Stimulated activated CD4-positive, alpha-beta T cell treated with anti-CD3 and anti-CD28 coated beads, TNF-alpha, amount 100 ng/mL, for 1 hour (primary cell): ENCODE data around the gene EHF.
"Not testable (repeated sequence)": the region's sequence is repeated elsewhere in the genome, so short reads cannot be mapped to it uniquely, and the experiment has no call there.

Experiments
- DNase-seq, 3 donors: peaks; one replicate each; pipeline ENCODE4 v3.0.0-alpha.2; 2020; ENCODE audit warnings: low read depth in 3 of 3, low spot score in 1 of 3

The EHF gene

DNA sequence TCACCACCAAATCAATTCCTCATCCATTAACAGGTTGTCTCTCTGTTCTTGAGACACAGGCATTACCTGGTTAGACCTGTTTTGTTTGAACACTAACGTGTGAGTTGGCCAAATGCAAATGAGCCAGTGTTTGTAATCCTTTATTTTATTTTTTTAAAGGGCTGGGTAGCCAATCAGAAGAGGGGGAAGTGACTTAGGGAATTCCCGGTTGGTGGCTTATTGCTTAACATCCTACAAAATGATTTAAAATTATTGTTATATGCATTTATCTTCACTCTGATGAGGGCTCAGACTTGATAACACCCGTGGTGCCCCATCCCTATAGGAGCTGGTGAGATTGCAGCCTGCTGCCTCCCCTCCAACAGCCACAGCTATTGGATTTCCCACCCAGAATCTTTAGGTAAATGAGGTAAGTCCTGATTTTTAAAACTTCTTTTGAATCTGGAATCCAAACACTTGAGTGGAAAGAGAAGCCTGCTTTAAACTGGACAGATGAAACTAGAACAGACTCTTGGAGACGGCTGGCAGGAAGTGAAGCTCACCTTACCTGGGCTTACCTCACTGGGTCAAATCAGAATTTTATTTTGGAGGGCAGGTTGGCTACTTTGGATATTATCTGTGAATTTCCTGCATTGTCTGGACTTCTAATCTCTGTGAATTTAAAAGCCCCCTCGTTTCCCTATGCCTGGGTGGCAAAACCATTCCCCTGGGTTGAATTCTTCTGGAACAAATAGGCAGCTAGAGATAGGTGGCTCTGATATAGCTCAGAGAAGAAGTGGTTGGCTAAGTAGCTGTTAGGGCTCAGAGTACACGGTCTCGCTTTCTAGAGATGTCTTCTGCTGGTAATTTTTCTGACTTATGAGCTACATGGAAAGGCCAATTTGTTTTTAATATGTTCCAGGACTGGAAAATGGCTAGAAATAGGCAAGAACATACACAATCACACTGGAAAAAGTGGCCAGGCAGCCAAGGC lies at the start of gene EHF:
Gene EHF, plus strand, starts transcription at position 274 of the 973 bp plus-strand sequence. CDS start 21,538 bp downstream, outside the sequence.
- DNase-seq, result no peak

DNA sequence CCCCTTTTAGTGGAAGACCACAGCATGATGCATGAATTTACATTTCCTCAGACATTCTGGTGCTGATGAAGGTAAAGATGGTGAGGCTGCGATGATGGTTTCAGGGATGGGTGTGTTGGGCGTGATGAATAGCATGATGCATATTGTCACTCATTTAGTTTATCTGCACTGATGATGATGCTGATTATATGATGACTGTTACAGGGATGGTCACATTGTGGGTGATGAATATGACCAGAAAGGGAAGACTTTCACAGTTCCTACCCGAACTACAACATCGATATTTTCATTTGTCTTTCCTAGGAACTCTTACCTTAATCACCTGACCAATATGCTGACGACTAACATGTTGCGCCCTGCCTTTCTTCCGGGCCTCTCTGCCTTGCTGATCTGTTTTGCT lies 47.4 kb upstream of the EHF start:
- no peak for DNase-seq

DNA sequence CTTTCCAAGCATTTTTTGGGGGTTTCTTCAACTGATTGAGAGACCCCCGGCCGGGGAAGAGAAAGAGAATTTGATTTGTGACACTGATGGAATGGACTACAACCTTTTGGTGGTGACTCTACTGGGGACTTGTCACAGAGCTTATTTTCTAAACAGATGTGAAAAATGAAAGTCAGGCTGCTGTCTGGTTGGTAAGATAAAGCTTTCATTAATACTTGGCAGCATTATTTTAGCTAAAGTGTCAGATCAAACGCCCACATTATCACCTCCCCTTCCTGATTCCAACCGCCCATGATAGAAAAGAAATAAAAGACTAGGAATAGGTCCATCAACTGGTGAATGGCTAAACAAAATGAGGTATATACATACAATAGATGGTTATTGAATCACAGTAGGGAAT lies 45.6 kb upstream of the EHF start:
- no peak for DNase-seq

DNA sequence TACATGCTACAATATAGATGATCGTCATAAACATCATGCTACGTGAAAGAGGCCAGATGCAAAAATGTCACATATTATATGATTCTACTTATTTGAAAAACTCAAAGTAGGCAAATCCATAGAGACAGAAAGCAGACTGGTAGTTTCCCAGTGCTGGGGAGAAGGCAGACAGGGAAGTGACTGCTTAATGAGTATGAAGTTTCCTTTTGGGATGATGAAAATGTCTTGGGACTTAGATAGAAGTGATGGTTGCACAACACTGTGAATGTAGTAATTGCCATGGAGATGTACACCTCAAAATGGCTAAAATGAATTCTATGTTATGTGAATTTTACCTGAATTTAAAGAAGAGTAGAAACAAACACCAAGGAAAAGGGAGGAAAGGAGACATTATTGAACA lies 45.2 kb upstream of the EHF start:
- no peak for DNase-seq

DNA sequence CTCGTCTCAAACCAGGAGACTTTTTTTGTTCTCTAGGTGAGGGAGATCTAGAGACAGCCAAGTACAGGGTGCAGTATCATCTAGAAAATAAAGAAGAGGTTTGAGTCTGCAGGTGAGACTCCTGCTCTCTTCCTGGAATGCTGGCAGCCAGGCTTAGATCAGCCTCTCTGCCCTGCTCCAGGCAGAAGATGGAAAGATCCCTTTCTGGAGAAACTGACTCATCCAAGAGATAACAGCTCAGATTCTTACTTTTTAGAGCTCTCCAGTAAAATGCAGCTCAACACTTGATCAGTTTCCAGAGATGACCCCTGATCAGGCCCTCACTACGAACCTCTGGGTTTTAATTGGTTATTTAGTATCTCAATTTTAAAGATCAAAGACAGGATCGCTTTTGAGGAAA lies 44.6 kb upstream of the EHF start:
- no peak for DNase-seq

DNA sequence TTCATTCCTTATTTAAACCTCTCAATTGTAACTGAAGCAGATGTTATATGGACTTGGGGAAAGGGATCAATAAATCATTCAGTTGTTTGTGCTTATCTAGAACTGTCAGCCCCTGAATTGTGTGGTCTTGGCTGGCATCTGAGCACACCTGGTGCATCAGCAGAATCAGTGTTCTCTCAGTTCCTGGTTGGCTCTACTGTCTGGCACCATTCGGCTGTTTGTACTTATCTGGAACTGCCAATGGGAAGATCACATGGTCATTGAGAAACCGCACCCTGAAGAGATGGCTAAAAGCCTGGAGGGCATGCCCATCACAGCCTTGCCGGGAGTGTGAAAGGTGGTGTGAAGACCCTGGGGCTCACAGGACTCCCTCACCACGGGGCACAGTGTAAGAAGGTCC lies 37.1 kb upstream of the EHF start:
- DNase-seq, result no peak

DNA sequence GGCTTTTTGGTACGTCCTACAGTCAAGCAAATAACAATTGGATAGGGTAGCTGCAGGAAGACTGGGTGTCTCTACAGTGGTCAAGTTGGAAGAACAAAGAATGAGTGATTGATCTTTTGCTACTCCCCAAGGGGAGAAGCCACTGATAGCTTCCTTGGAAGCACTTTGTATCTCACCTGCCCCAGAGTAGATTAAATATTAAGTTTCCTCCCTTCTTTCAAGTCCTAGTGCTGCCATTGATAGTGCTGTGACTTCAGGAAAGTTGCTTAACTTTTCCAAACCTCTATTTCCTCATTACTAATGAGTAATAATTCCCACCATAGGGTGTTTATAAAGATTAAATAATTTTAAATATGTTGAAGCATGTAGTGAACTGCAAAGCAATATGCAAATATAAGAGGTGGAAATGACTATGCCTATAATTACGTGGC lies 35.6 kb upstream of the EHF start:
- DNase-seq, result no peak

DNA sequence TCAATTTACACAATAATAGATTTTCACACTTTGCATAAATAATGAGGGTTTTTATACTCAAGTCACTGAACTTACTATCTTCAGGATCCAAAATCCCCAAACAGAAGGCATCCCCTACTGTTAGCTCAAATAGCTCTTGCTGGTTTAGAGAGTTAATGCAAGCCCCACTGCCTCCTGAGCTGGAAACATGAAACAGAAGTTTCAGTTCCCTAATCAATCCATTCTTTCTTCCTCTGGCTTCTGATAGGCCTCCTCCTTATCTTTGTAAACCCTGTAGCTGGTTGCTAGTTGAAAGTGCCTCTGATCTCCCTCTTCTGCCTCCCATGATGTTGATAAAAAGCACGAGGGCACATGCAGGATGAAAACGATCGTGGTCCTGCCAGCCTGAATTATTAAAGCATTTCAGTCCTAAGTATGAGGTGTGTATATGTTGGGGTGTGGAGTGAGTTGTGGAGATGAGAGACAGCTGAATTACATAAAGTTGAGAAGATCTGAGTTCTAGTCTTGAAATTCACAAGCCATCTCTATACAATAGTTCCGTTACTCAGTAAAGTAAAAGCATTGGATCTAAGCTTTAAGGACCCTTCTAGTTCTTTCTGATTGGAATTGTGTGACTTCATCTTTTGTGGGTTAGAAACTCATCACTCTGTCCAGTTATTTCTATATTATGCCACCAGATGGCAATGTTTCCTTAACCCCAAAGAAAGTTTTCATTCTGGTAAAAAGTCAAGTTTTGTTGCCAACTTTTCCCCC lies 35.0 kb upstream of the EHF start:
- DNase-seq, result no peak

DNA sequence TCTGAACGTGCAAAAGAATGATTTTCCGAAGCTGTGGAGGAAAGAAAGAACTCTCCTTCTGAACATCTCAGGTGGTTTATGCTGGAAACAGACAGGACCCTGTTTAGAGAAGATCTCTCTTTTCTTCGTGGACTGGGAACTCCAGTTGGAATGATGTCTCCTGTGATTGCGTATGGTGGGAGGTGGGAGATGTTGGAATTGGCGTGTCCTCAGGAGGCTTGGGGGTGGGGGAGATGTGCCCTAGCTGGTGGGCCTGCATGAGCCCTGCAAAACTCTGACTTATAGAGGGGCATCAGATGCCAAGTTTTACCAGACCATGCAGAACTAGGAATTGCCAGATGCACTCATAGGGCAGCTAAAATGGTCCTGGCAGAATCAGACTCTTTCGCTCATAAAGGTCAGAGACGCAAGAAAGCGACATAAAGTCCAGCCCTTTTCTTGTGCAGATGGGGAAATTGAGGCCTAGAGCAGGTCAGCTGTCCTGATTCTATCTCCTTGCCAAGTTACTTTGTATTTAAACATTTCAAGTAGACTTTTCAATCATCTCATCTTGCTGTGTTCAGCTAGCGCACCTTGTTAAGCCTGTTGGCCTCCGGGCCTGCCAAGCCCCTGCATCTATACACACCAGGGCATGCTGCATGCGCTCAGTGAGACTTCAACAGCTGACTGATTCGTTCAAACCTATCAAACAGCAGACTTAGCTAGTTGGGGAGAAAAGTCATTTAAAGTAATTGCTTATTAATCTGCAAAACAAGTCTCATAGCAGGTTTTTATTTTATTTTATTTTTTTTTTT lies 34.2 kb upstream of the EHF start:
- no peak for DNase-seq

DNA sequence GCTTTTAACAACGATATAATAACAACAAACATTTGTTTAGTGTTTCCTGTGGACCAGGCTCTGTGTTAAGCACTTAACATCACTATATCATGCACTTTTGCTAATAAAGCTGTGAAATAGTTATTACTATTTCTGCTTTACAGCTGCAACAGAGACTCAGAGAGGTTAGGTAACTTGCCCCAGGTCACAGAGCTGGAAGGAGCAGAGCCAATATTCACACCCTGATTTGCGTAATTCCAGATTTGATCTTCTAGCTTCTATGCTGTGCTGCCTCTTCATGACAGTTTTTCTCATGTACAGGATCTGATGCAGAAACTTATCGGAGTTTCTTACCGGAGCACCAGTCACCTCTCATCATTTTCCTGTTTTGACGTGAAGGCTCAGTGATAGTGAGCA lies 33.6 kb upstream of the EHF start:
- no peak for DNase-seq

DNA sequence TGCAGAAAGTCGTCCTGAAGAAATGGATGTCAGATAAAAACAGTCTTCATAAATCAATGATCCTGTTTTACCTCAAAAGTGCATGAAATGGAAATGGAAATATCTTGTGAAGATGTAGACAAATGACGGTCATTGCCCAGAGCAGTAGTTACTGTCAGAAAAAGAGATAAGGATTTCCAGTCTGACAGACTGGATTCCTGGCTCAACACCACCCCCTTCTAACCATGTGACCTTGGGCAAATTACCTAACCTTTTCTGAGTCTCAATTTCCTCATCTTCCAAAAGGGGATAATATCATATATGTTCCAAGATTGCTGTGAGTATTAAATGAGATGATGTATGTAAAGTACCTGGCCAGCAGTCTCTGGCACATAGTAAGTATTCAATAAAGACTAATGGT lies 32.9 kb upstream of the EHF start:
- no peak for DNase-seq

DNA sequence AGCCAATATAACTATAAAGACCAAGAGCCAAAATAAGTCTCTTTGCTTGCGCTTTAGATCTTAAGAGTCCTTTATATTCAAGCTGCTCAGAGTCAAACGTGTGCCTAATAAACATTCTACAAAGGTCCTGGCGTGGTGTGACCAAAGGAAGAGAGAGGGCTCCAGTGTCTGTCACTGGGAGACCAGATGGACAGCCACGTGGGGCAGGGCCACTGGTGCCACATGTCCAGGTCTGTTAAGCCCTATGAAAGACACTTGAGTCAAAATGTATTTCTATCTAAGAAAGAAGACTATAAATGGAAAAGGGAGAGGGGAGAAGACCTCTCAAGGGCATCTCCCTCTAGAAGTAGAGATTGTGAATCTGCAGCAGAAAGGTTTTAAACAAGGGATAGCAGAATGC lies 32.2 kb upstream of the EHF start:
- no peak for DNase-seq

DNA sequence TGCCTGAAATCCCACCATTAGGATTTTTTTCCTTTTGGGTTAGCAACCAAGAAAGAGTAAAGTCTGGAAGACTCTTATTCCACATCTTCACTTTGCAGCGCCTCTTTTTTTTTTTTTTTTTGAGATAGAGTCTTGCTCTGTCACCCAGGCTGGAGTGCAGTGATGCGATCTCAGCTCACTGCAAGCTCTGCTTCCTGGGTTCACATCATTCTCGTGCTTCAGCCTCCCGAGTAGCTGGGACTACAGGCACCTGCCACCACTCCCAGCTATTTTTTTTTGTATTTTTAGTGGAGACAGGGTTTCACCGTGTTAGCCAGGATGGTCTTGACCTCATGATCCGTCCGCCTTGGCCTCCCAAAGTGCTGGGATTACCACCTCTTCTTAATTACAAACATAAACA lies 31.7 kb upstream of the EHF start:
- not testable (repeated sequence) for DNase-seq

DNA sequence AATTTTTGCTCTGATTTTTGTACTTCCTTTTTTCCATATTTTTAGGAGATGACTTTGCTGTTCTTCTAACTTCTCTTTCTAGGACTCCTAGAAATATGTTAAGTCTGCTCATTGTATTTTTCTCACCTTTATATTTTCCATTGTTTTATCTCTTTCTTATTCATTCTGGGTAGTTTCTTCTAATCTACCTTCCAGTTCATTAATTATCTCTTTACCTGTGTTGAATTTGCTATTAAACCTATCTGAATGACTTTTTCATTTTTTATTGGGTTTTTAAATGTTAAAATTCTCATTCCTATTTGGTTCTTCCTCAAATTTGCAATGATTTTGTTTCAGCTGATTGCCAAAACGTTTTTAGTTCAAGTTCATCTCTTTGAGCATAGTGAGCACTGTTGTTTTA lies 27.8 kb upstream of the EHF start:
- DNase-seq, result no peak

DNA sequence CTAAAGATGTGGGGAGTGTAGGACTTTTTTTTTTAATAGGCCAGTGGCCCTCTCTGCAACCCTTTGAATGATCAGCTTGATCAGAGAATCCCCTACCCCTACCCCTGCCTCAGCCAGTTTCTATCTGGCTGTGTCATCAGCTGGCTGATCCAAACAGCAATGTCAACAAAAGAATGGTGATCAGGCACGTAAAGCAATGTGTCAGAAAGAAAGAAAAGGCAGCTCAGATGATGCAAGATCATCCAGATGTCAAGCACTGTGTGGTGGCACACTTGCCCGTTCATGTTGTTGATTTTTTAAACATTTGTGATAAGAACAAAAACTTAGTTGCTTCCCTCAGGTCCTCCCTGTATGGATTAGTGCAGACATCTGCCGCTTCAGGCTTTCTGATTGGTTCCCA lies 26.3 kb upstream of the EHF start:
- no peak for DNase-seq

DNA sequence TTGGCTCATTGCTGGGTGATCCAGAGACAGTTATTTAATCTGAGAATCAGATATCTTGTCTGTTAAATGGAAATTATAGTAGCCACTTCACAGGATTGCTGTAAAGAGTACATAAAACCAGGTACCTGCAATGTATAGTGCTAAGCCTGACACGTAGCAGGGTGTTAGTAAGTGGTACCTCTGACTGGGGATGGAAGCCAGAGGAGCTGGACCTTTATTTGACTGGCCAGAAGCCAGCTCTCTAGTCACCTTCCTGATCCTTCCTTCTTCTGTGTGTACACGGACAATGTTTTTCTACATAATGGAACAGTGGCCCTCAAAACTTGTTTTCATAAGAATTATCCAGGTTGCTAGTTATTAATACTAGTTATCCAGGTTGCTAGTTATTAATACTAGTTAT lies 25.5 kb upstream of the EHF start:
- no peak for DNase-seq

DNA sequence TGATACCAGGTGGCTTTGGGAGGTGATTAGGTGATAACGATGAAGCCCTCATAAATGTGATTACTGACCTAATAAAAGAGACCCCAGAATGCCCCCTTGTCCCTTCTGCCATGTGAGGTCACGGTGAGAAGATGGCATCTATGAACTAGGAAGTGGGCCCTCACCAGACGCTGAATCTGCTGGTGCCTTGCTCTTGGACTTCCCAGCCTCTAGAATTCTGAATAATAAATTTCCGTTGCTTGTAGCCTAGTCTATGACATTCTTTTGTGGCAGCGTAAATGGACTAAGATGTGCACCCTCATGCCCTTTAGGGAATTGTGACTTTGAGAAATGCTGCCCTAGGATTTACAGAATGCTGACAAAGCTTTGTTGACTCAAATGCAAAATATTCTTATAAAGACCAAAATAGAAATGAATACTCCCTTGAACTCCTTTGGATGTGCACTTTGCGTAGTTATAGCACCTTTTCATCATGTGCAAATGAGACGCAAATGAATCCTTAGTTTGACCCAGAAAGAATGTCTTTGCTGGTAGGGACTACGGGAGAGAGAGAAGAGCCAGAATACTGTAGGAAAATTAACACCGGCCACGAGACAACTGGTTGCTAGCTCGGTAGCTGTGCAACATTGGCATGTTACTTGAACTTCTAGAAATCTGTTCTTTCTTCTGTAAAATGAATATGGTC lies 24.8 kb upstream of the EHF start:
- DNase-seq, result no peak

DNA sequence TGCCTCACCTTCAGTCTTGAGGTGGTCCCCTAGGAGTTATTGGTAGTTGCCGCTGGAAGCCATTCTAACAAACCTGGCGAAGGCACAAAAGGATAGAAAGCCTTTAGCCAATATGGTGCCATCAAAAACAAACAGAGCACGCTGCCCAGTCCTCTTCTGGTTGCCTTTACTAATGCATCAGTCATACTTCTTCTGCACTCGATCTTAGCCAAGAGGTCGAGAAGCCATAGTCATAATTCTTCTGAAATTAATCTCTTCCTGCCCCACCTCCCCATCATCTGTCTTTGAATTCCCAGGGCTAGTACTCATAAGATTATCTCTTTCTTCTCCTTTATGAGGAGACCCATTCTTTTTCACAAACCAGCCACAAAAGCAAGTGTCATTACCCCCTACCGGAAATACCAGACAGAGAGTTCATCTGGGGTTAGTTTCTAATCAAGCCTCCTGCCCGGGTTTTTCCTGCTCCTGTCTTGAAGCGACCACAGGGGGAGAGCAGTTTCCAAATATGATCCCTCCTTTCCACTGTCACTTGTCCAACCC lies 21.4 kb upstream of the EHF start:
- no peak for DNase-seq

DNA sequence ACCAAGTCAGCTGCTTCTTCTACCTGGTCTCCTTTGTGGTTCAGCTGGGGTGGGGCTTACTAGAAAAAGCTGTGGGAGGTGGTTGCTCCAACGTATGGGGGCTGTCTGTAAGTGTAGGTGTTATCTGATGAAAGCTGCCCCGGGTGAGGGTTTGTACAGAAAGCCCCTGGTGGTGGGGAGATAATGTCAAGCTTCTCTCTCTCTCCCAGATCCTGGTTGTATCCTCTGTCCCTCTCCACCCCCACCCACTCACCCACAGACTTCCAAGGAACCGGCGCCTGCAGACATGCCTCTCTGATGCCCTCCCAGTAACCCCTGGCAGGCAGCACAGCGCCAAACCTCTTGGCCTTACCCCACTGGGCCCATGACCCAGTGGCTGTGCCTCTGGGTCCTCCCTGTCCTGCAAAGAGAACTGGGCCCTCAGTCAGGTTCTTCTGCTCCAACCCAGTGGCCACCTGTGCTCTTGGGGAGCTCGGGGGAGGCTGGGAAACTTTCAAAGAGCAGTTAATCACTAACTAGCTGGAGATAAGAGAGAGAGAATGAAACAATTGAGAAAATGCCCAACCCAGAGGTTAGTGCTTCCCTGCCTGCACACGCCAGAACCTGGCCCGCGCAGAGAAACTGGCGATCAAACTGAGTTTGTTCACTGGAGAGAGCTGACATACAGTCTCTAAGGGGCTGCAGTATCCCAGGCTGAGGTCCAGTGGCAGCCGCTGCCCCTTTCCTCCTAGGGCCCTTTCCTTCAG lies 20.4 kb upstream of the EHF start:
- DNase-seq, result no peak

DNA sequence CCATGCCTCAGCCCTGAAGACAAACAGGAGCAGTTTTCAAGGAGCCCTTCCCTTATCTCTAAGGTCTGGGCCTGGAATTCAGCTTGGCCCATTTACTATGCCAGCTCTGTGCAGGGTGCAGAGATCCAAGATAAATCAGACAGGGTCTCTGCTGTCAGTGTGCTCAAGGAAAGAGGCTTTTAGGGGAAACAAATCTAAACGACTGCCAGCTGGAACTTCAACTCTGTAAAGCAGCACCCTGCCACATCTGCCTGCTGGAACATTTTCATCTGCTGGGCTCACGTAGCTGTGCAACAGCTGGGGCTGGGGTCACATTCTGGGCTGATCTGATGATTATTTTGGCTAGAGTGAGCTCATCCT lies 19.8 kb upstream of the EHF start:
- no peak for DNase-seq
